IMR-90 (cell line): Measurements from ENCODE around the gene ETV6.

Source experiments
- CEBPB ChIP-seq: IDR thresholded peaks from 2 replicates; pipeline ENCODE4 v1.6.1; 2012; ENCODE audit warnings: low read depth, low read length, improper control_type of control experiment
- CHD1 ChIP-seq: IDR thresholded peaks from 2 replicates; pipeline ENCODE4 v1.6.1; 2012; ENCODE audit warnings: low read depth, low read length, improper control_type of control experiment
- MAZ ChIP-seq: IDR thresholded peaks from 2 replicates; pipeline ENCODE4 v1.6.1; 2012; ENCODE audit warnings: low read depth, mild to moderate bottlenecking, low read length, improper control_type of control experiment, moderate library complexity, borderline replicate concordance
- POLR2A ChIP-seq: IDR thresholded peaks from 2 replicates; pipeline ENCODE4 v1.6.1; 2012; ENCODE audit warnings: mild to moderate bottlenecking, low read depth, low read length
- RAD21 ChIP-seq: IDR thresholded peaks from 2 replicates; pipeline ENCODE4 v1.6.1; 2012; ENCODE audit warnings: low read length, improper control_type of control experiment
- RCOR1 ChIP-seq: IDR thresholded peaks from 2 replicates; pipeline ENCODE4 v1.6.1; 2012; ENCODE audit warnings: mild to moderate bottlenecking, low read length, improper control_type of control experiment; ENCODE audit not compliant: insufficient replicate concordance
- RFX5 ChIP-seq: IDR thresholded peaks from 2 replicates; pipeline ENCODE4 v1.8.0; 2012; ENCODE audit warnings: low read depth, mild to moderate bottlenecking, low read length, moderate library complexity
- TF ChIP-seq, protein P1 (sequence below): conservative IDR thresholded peaks from 2 replicates; pipeline ENCODE4 v1.5.1; 2012; ENCODE audit warnings: mild to moderate bottlenecking, low read depth, low read length, improper control_type of control experiment
- TF ChIP-seq, protein P2 (sequence below): fragments of 150-350 bp; IDR thresholded peaks from 2 replicates; pipeline ENCODE4 v1.6.1; 2017; ENCODE audit warnings: mild to moderate bottlenecking, antibody characterized with exemption, low read length, low read depth

DNA sequence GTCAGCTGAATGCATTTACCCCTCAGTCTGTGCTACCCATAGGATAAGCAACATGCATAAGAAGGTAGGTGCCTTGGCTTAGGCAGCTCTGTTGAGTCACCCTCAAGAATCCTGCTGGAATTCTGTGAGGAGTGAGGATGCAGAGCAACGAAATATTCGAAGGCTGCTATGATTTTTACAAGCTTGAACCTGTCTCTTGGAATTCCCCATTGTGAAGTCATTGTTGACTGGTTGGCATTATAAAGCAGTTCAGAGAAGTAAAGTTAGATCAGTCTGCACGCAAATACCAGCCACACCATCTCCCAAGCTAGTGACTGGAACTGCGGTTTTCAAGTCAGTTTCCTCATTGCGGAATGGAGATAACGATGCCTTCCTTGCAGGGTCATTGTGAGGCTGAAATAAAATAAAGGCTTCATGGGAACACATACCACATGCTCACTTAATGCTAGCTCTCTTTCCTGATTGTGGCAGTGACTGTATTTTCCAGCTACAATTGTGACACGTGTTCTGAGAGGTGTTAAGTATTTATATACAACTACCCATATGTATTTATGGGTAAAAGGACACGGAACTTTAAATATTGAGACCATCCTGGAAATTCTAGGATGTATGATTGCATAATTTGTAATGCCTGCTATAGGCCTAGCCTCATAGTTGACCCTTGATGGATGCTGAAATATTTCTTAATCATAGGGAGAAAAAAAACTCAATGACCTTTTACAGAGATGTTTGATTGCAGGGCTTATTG, 96.7 kb downstream of the ETV6 start:
- TF ChIP-seq RFX5 (no peak), POLR2A (no peak), MAZ (no peak), RAD21 (no peak), CHD1 (no peak), RCOR1 (no peak), CEBPB (peak; percentile 58)
- TF ChIP-seq, protein P1, sequence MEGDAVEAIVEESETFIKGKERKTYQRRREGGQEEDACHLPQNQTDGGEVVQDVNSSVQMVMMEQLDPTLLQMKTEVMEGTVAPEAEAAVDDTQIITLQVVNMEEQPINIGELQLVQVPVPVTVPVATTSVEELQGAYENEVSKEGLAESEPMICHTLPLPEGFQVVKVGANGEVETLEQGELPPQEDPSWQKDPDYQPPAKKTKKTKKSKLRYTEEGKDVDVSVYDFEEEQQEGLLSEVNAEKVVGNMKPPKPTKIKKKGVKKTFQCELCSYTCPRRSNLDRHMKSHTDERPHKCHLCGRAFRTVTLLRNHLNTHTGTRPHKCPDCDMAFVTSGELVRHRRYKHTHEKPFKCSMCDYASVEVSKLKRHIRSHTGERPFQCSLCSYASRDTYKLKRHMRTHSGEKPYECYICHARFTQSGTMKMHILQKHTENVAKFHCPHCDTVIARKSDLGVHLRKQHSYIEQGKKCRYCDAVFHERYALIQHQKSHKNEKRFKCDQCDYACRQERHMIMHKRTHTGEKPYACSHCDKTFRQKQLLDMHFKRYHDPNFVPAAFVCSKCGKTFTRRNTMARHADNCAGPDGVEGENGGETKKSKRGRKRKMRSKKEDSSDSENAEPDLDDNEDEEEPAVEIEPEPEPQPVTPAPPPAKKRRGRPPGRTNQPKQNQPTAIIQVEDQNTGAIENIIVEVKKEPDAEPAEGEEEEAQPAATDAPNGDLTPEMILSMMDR, result no peak
- TF ChIP-seq, protein P2, sequence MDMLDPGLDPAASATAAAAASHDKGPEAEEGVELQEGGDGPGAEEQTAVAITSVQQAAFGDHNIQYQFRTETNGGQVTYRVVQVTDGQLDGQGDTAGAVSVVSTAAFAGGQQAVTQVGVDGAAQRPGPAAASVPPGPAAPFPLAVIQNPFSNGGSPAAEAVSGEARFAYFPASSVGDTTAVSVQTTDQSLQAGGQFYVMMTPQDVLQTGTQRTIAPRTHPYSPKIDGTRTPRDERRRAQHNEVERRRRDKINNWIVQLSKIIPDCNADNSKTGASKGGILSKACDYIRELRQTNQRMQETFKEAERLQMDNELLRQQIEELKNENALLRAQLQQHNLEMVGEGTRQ, result no peak
